ENCODE measurements around the gene POU2F3. TPM values are rescaled to one million over a fixed set of nuclear protein-coding genes. Genes with fewer than 3 reads are reported as not detected.

POU2F3 gene
- total and polyA plus RNA-seq, 2 of the 13 experiments (the other 11 are each of a cell fraction or from before 2014, with no cell fraction given): not detected

DNA sequence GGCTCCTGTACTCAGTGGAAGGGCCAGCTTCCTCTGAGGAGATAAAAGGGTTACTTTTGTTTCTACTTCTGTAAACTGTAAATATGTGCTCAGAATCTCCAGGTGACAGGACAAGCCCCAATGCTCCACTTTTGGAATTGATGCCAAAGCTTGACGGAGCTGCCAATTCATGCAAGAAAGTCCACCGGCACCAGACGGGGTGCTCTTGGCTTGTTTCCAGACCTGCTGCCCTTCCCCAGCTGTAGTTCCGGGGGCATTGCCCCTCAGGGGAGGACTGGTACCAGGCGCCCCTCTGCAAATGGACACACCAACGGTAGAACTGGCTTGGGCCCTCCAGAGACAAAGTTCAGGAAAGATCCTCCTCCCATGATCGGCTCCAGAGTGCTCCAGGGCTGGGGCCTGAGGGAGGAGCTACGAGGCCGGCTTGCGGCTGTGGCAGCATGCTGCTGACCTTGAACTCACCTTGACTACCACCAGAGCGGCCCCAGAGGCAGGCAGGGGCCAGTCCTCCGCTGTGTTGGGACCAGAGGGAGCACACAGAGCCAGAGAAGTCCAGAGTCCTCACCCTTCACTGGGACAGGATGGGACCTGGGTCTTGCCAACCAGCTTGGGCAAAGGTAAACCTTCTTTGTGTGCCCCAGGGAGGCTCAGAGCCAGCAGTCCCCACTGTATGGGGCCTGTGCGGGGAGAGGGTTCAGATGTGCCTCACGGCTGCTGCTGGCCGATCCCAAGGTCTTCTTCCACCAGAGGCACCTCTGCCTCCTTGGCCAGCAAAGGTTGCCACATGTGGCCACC is 46.9 kb upstream of the POU2F3 start (continued):
- TF ChIP-seq KLF15 (CRISPR knock-in tag; IDR thresholded peaks at IDR 0.05; ENCODE audit: borderline replicate concordance) (no peak), RBM39 (IDR thresholded peaks at IDR 0.05; ENCODE audit: low read depth, low read length, poor library complexity, severe bottlenecking) (no peak), NONO (IDR thresholded peaks at IDR 0.05) (no peak), NONO (CRISPR knock-in tag; conservative IDR thresholded peaks at IDR 0.05) (peak; percentile 77; the same call in 1 of the 2 replicates), ZNF138 (CRISPR knock-in tag; IDR thresholded peaks at IDR 0.05; ENCODE audit: low read depth) (no peak; the same call in 1 of the 2 replicates), ATM (IDR thresholded peaks at IDR 0.05; ENCODE audit: borderline replicate concordance) (no peak), ZNF678 (CRISPR knock-in tag; IDR thresholded peaks at IDR 0.05) (peak; percentile 58; the same call in 1 of the 2 replicates), DNMT1 (CRISPR knock-in tag; IDR thresholded peaks at IDR 0.05) (no peak), MIXL1 (CRISPR knock-in tag; IDR thresholded peaks at IDR 0.05) (peak; percentile 21; the same call in 1 of the 2 replicates), ZSCAN21 (CRISPR knock-in tag; IDR thresholded peaks at IDR 0.05; ENCODE audit: borderline replicate concordance) (peak; percentile 47; the same call in 1 of the 2 replicates), GLI4 (CRISPR knock-in tag; IDR thresholded peaks at IDR 0.05; ENCODE audit: borderline replicate concordance) (0 out of 2 replicates have a peak, but pooled peaks have one; percentile 61), RORA (CRISPR knock-in tag; IDR thresholded peaks at IDR 0.05) (no peak), TEAD3 (CRISPR knock-in tag; optimal IDR thresholded peaks at IDR 0.05; ENCODE audit: borderline replicate concordance) (peak; percentile 68), ZFP36L2 (CRISPR knock-in tag; IDR thresholded peaks at IDR 0.05) (no peak), GABPB1 (CRISPR knock-in tag; IDR thresholded peaks at IDR 0.05) (peak; percentile 53), PITX1 (CRISPR knock-in tag; IDR thresholded peaks at IDR 0.05) (peak; percentile 66; the same call in 1 of the 2 replicates), TP53 (CRISPR knock-in tag; conservative IDR thresholded peaks at IDR 0.05) (no peak), ARNTL (CRISPR knock-in tag; IDR thresholded peaks at IDR 0.05) (peak; percentile 76)
- TF ChIP-seq, protein P1, sequence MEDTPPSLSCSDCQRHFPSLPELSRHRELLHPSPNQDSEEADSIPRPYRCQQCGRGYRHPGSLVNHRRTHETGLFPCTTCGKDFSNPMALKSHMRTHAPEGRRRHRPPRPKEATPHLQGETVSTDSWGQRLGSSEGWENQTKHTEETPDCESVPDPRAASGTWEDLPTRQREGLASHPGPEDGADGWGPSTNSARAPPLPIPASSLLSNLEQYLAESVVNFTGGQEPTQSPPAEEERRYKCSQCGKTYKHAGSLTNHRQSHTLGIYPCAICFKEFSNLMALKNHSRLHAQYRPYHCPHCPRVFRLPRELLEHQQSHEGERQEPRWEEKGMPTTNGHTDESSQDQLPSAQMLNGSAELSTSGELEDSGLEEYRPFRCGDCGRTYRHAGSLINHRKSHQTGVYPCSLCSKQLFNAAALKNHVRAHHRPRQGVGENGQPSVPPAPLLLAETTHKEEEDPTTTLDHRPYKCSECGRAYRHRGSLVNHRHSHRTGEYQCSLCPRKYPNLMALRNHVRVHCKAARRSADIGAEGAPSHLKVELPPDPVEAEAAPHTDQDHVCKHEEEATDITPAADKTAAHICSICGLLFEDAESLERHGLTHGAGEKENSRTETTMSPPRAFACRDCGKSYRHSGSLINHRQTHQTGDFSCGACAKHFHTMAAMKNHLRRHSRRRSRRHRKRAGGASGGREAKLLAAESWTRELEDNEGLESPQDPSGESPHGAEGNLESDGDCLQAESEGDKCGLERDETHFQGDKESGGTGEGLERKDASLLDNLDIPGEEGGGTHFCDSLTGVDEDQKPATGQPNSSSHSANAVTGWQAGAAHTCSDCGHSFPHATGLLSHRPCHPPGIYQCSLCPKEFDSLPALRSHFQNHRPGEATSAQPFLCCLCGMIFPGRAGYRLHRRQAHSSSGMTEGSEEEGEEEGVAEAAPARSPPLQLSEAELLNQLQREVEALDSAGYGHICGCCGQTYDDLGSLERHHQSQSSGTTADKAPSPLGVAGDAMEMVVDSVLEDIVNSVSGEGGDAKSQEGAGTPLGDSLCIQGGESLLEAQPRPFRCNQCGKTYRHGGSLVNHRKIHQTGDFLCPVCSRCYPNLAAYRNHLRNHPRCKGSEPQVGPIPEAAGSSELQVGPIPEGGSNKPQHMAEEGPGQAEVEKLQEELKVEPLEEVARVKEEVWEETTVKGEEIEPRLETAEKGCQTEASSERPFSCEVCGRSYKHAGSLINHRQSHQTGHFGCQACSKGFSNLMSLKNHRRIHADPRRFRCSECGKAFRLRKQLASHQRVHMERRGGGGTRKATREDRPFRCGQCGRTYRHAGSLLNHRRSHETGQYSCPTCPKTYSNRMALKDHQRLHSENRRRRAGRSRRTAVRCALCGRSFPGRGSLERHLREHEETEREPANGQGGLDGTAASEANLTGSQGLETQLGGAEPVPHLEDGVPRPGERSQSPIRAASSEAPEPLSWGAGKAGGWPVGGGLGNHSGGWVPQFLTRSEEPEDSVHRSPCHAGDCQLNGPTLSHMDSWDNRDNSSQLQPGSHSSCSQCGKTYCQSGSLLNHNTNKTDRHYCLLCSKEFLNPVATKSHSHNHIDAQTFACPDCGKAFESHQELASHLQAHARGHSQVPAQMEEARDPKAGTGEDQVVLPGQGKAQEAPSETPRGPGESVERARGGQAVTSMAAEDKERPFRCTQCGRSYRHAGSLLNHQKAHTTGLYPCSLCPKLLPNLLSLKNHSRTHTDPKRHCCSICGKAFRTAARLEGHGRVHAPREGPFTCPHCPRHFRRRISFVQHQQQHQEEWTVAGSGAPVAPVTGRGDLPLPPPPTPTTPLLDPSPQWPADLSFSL (CRISPR knock-in tag; IDR thresholded peaks at IDR 0.05): no peak
- TF ChIP-seq, protein P2, sequence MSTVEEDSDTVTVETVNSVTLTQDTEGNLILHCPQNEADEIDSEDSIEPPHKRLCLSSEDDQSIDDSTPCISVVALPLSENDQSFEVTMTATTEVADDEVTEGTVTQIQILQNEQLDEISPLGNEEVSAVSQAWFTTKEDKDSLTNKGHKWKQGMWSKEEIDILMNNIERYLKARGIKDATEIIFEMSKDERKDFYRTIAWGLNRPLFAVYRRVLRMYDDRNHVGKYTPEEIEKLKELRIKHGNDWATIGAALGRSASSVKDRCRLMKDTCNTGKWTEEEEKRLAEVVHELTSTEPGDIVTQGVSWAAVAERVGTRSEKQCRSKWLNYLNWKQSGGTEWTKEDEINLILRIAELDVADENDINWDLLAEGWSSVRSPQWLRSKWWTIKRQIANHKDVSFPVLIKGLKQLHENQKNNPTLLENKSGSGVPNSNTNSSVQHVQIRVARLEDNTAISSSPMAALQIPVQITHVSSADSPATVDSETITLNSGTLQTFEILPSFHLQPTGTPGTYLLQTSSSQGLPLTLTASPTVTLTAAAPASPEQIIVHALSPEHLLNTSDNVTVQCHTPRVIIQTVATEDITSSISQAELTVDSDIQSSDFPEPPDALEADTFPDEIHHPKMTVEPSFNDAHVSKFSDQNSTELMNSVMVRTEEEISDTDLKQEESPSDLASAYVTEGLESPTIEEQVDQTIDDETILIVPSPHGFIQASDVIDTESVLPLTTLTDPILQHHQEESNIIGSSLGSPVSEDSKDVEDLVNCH (CRISPR knock-in tag; IDR thresholded peaks at IDR 0.05): no peak
